Measurements from ENCODE around the gene TBC1D25. TPM values are rescaled to one million over a fixed set of nuclear protein-coding genes. Genes with fewer than 3 reads are reported as not detected.

TBC1D25 gene, protein sequence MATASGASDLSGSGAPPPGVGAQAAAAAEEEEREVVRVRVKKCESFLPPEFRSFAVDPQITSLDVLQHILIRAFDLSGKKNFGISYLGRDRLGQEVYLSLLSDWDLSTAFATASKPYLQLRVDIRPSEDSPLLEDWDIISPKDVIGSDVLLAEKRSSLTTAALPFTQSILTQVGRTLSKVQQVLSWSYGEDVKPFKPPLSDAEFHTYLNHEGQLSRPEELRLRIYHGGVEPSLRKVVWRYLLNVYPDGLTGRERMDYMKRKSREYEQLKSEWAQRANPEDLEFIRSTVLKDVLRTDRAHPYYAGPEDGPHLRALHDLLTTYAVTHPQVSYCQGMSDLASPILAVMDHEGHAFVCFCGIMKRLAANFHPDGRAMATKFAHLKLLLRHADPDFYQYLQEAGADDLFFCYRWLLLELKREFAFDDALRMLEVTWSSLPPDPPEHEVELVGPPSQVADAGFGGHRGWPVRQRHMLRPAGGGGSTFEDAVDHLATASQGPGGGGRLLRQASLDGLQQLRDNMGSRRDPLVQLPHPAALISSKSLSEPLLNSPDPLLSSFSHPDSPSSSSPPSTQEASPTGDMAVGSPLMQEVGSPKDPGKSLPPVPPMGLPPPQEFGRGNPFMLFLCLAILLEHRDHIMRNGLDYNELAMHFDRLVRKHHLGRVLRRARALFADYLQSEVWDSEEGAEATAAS
- total RNA-seq: 14.6 TPM
- long read RNA-seq, full-length matches to known transcripts: 27 of 45 reads
- long read RNA-seq, partial matches to known transcripts: 1 of 45 reads
- long read RNA-seq, other reads (novel, unspliced or antisense): 17 of 45 reads

DNA sequence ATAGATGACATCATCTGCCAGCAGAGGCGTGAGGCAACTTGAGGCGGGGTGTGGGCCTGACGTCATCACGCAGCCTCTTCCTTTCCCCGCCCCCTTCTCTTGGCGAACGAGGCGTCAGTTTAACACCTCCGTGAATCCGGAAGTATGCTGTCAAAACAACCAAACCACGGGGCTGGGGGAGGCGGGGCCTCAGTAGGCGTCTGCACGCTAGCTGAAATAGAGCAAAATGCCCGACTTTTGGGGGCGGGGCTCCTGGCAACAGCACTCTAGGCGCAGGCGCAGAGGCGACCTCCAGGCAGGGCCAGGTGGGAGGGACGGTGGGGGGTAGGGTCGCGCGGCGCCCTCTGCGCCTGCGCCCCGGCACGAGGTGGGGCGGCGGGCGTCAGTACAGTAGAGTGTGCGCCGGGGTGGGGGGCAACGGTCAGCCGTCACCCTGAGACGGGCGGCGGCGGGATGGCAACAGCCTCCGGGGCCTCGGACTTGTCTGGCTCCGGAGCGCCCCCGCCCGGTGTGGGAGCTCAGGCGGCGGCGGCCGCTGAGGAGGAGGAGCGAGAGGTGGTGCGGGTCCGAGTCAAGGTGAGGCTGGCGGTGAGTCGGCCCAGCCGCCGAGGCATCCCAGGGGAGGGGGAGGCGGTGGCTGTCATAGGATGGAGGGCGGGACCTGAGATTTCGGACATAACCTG, at the start of gene TBC1D25:
Gene TBC1D25 (plus strand): TSS at position 370 of the 683 bp plus-strand sequence. CDS start 84 bp downstream, at position 454.
- DNase-seq: peak; percentile 98

DNA sequence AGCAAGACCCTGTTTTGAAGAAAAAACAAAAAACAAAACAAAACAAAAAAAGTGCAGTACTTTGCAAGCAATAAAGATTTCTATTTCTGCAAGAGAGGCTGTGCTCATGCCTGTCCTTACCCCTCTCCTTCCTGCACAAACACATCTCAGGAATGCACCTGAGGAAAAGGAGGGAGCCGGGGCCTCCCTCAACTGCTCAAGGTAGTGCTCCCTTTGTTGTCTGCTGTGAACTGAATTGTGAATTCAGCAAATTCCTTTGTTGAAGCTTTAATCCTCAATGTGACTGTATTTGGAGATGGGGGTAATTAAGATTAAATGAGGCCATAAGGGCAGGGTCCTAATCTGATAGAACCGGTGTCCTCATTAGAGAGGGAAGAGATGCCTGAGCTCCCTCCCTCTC, 49.6 kb upstream of the TBC1D25 start:
- Histone ChIP-seq H3K27ac (no peak overlapping the region), H3K9me3 (no peaks in the 10 kb centered on the region), H3K27me3 (no peaks in the 10 kb centered on the region), H3K4me3 (no peak overlapping the region), H3K4me1 (no peaks in the 10 kb centered on the region), H3K36me3 (no peaks in the 10 kb centered on the region)
- no peak for DNase-seq
- intact Hi-C loops (cut with DNase I): no loop called here
- no peak for ATAC-seq
- TF ChIP-seq, protein P1, sequence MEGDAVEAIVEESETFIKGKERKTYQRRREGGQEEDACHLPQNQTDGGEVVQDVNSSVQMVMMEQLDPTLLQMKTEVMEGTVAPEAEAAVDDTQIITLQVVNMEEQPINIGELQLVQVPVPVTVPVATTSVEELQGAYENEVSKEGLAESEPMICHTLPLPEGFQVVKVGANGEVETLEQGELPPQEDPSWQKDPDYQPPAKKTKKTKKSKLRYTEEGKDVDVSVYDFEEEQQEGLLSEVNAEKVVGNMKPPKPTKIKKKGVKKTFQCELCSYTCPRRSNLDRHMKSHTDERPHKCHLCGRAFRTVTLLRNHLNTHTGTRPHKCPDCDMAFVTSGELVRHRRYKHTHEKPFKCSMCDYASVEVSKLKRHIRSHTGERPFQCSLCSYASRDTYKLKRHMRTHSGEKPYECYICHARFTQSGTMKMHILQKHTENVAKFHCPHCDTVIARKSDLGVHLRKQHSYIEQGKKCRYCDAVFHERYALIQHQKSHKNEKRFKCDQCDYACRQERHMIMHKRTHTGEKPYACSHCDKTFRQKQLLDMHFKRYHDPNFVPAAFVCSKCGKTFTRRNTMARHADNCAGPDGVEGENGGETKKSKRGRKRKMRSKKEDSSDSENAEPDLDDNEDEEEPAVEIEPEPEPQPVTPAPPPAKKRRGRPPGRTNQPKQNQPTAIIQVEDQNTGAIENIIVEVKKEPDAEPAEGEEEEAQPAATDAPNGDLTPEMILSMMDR (IDR thresholded peaks at IDR 0.05): no peak

More for the DNA sequence above, at the start of gene TBC1D25:
- peak within 1 kb of the TSS; percentile 87 for H3K27ac ChIP-seq
- intact Hi-C loops (cut with DNase I): no loop called here
- no peaks in the 10 kb centered on the region for H3K9me3 ChIP-seq
- TF ChIP-seq, protein P1 (IDR thresholded peaks at IDR 0.05): peak; percentile 41
- H3K27me3 ChIP-seq: no peaks in the 10 kb centered on the region
- ATAC-seq: peak; percentile 96
- H3K4me3 ChIP-seq: peak within 1 kb of the TSS; percentile 66
- peaks cover 1% of the 10 kb centered on the region for H3K36me3 ChIP-seq
- peaks cover 7% of the 10 kb centered on the region for H3K4me1 ChIP-seq

DNA sequence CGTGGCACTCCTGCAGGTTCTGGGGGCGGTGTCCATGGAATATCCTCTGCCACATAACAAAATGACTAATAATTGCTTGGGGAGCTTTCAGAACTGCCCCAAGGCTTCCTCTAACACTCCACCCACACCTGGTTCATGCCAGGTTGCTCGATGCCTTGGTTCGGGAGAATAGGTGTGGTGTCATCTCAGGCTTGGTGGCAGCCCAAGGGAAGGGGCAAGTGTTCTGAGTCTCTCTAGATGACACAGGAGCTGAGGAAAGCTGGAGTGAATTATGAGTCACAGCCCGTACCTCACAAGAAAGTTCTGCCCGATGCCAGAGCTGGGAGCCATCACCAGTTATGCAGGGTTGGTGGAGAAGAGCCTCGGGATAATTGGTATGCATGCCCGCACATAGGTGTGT, 48.9 kb upstream of the TBC1D25 start:
- DNase-seq (no peak), ATAC-seq (no peak)
- Histone ChIP-seq H3K4me3 (no peak overlapping the region), H3K36me3 (no peaks in the 10 kb centered on the region), H3K27me3 (no peaks in the 10 kb centered on the region), H3K27ac (no peak overlapping the region), H3K9me3 (no peaks in the 10 kb centered on the region), H3K4me1 (no peaks in the 10 kb centered on the region)
- intact Hi-C loops (cut with DNase I): no loop called here
- TF ChIP-seq, protein P1 (IDR thresholded peaks at IDR 0.05): no peak

DNA sequence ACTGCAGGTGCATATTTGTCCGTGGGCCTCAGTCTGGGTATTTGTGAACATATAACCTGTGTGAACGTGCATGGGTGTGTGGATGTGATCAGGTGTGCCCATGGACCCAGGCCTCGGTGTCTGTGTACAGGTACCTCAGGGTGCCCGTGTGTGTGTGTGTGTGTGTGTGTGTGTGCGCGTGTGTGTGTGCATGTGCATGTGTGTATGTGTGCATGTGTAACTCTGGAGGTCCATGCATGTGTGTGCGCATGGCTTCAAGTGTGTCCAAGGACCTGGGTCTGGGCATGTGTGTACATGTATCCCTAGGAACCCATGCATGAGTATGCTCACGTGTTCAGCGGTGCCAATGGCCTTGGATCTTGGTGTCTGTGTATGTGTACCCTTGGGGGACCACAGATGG, 47.7 kb upstream of the TBC1D25 start:
- no peaks in the 10 kb centered on the region for H3K36me3 ChIP-seq
- no peak for ATAC-seq
- no peaks in the 10 kb centered on the region for H3K4me1 ChIP-seq
- no peaks in the 10 kb centered on the region for H3K27me3 ChIP-seq
- DNase-seq: no peak
- no peaks in the 10 kb centered on the region for H3K9me3 ChIP-seq
- intact Hi-C loops (cut with DNase I): no loop called here
- TF ChIP-seq, protein P1 (IDR thresholded peaks at IDR 0.05): no peak
- no peak overlapping the region for H3K4me3 ChIP-seq
- no peak overlapping the region for H3K27ac ChIP-seq

DNA sequence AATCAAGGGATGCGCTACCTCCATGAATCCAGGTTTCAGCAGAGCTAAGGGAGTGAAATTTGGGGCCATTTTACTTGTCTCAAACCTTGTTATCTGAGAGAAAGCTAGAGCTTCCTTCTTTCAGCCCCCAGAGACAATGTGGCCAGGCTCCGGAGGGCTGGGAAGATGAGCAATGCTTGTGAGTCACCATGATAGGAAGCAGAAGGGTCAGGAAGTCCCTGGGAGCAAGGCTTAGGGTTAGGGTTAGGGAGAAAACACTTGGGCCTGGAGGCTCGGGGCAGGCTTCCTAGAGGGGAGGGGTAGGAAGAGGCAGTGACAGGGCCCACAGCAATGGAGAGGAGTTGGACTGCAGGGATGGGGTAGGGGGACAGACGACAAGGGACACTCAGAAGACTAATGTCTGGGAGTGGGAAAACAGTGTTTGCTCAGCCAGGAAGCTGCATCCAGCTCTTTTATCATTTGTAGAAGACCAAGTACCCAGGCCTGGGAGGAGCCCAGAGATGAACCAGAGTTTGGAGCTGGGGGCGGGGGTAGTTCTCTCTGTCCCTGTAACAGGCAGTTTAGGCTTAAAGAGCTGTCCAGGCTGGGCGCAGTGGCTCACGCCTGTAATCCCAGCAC, 47.1 kb upstream of the TBC1D25 start:
- TF ChIP-seq, protein P1 (IDR thresholded peaks at IDR 0.05): no peak
- Histone ChIP-seq H3K4me3 (no peak overlapping the region), H3K36me3 (no peaks in the 10 kb centered on the region), H3K9me3 (no peaks in the 10 kb centered on the region), H3K27ac (no peak overlapping the region), H3K27me3 (no peaks in the 10 kb centered on the region), H3K4me1 (no peaks in the 10 kb centered on the region)
- no peak for ATAC-seq
- DNase-seq: no peak
- intact Hi-C loops (cut with DNase I): no loop called here

All from upper lobe of right lung (tissue), 1 donor.